ENCODE results near the gene TOMM34.

Gene TOMM34, protein sequence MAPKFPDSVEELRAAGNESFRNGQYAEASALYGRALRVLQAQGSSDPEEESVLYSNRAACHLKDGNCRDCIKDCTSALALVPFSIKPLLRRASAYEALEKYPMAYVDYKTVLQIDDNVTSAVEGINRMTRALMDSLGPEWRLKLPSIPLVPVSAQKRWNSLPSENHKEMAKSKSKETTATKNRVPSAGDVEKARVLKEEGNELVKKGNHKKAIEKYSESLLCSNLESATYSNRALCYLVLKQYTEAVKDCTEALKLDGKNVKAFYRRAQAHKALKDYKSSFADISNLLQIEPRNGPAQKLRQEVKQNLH

GRCh38 chr20:44960103-44960852 is at the start of gene TOMM34:
TSS of gene TOMM34 (minus strand) at chr20:44960397. CDS start at chr20:44960333, 64 bp downstream.
- no peak for TF ChIP-seq ZFX (IDR thresholded peaks at IDR 0.05; ENCODE audit: borderline replicate concordance)
- TF ChIP-seq, protein P1, sequence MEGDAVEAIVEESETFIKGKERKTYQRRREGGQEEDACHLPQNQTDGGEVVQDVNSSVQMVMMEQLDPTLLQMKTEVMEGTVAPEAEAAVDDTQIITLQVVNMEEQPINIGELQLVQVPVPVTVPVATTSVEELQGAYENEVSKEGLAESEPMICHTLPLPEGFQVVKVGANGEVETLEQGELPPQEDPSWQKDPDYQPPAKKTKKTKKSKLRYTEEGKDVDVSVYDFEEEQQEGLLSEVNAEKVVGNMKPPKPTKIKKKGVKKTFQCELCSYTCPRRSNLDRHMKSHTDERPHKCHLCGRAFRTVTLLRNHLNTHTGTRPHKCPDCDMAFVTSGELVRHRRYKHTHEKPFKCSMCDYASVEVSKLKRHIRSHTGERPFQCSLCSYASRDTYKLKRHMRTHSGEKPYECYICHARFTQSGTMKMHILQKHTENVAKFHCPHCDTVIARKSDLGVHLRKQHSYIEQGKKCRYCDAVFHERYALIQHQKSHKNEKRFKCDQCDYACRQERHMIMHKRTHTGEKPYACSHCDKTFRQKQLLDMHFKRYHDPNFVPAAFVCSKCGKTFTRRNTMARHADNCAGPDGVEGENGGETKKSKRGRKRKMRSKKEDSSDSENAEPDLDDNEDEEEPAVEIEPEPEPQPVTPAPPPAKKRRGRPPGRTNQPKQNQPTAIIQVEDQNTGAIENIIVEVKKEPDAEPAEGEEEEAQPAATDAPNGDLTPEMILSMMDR (IDR thresholded peaks at IDR 0.05) = no peak
- peak within 1 kb of the TSS; percentile 50 for H3K27ac ChIP-seq

DNA sequence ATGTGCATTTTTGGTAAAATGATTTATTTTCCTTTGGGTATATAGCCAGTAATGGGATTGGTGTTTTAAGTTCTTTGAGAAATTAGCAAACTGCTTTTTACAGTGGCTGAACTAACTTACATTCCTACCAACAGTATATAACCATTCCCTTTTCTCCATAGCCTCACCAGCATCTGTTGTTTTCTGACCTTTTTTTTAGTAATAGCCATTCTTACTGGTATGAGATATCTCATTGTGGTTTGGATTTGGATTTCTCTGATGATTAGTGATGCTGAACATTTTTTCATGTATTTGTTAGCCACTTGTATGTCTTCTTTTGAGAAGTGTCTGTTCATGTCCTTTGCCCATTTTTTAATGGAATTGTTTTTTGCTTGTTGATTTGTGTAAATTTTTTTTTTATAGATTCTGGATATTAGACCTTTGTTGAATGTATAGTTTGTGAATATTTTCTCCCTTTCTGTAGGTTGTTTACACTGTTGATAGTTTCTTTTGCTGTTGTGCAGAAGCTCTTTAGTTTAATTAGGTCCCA is 48.4 kb upstream of the TOMM34 start:
- TF ChIP-seq, protein P1 (IDR thresholded peaks at IDR 0.05) = no peak
- no peak for TF ChIP-seq ZFX (IDR thresholded peaks at IDR 0.05; ENCODE audit: borderline replicate concordance)
- H3K27ac ChIP-seq = no peak overlapping the region

GRCh38 chr20:44997668-44998067 is 37.5 kb upstream of the TOMM34 start:
- H3K27ac ChIP-seq = no peak overlapping the region
- TF ChIP-seq, protein P1 (IDR thresholded peaks at IDR 0.05) = no peak
- TF ChIP-seq ZFX (IDR thresholded peaks at IDR 0.05; ENCODE audit: borderline replicate concordance) = no peak

DNA sequence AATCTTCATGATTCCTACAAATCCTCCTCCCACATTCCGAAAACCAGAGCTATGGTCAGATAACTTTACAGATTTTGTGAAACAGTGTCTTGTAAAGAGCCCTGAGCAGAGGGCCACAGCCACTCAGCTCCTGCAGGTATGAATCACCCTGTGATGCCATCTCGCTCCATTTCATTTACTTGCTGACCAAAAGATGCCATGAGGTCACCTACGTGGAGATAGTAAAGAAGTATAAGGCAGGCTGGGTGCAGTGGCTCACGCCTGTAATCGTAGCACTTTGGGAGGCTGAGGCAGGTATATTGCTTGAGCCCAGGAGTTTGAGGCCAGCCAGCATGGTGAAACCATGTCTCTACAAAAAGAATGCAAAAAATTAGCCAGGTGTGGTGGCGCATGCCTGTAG is 37.0 kb upstream of the TOMM34 start:
- no peak overlapping the region for H3K27ac ChIP-seq
- TF ChIP-seq, protein P1 (IDR thresholded peaks at IDR 0.05) = no peak
- no peak for TF ChIP-seq ZFX (IDR thresholded peaks at IDR 0.05; ENCODE audit: borderline replicate concordance)

GRCh38 chr20:44993343-44993742 is 33.1 kb upstream of the TOMM34 start:
- no peak for TF ChIP-seq ZFX (IDR thresholded peaks at IDR 0.05; ENCODE audit: borderline replicate concordance)
- TF ChIP-seq, protein P1 (IDR thresholded peaks at IDR 0.05) = no peak
- no peak overlapping the region for H3K27ac ChIP-seq

- no peak overlapping the region for H3K27ac ChIP-seq
These were observed 30.8 kb upstream of the TOMM34 start for GRCh38 chr20:44990957-44991356.

More at GRCh38 chr20:44990957-44991356, 30.8 kb upstream of the TOMM34 start:
- no peak for TF ChIP-seq ZFX (IDR thresholded peaks at IDR 0.05; ENCODE audit: borderline replicate concordance)
- TF ChIP-seq, protein P1 (IDR thresholded peaks at IDR 0.05) = no peak
